ENCODE data around the gene CFAP61.

CFAP61 gene

DNA sequence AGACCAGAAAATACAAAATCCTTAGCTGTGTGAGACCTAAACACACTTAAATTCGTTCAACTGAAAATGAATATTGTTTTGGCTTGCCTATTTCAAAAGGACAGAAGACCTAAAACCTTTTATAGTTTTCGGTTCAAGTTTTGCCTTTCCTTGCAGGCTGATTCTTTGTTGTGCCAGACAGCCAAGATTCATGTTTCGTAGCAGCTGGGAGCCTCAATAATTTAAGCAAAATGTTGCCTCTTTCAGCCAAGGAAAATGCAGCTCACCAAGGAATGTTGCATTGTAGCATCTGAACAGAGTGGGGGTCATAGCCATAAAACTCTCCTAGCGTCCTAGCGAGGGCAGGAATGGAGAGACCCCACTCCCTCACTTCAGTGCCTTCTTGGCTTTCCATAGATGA lies 223.3 kb downstream of the CFAP61 start:
- Histone ChIP-seq H3K4me2 (ENCODE audit: low read depth, low read length, poor library complexity, severe bottlenecking) (no peak overlapping the region), H3K36me3 (ENCODE audit: low read length) (no peaks in the 10 kb centered on the region), H3K9me3 (ENCODE audit: insufficient read depth, low read length) (no peaks in the 10 kb centered on the region), H3K27me3 (ENCODE audit: low read length) (no peaks in the 10 kb centered on the region), H3K9ac (ENCODE audit: low read length) (no peak overlapping the region), H3K79me2 (ENCODE audit: insufficient read depth, low read length) (no peaks in the 10 kb centered on the region), H3F3A (ENCODE audit: insufficient read depth) (no peaks in the 10 kb centered on the region), H4K20me1 (ENCODE audit: low read depth, low read length) (no peaks in the 10 kb centered on the region), H3K27ac (ENCODE audit: low read depth, low read length) (no peak overlapping the region), H3K4me3 (ENCODE audit: insufficient read depth, low read length, poor library complexity, severe bottlenecking) (no peak overlapping the region), H3K9me2 (replicated peaks; ENCODE audit: insufficient read depth, low read length) (no peaks in the 10 kb centered on the region), H2AFZ (ENCODE audit: low read depth, low read length, severe bottlenecking) (no peak overlapping the region)
- TF ChIP-seq EZH2phosphoT487 (conservative IDR thresholded peaks at IDR 0.05; ENCODE audit: low read length), result no peak
- TF ChIP-seq, protein P1, sequence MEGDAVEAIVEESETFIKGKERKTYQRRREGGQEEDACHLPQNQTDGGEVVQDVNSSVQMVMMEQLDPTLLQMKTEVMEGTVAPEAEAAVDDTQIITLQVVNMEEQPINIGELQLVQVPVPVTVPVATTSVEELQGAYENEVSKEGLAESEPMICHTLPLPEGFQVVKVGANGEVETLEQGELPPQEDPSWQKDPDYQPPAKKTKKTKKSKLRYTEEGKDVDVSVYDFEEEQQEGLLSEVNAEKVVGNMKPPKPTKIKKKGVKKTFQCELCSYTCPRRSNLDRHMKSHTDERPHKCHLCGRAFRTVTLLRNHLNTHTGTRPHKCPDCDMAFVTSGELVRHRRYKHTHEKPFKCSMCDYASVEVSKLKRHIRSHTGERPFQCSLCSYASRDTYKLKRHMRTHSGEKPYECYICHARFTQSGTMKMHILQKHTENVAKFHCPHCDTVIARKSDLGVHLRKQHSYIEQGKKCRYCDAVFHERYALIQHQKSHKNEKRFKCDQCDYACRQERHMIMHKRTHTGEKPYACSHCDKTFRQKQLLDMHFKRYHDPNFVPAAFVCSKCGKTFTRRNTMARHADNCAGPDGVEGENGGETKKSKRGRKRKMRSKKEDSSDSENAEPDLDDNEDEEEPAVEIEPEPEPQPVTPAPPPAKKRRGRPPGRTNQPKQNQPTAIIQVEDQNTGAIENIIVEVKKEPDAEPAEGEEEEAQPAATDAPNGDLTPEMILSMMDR (IDR thresholded peaks at IDR 0.05; ENCODE audit: insufficient read depth, low read length, poor library complexity, severe bottlenecking), result no peak

DNA sequence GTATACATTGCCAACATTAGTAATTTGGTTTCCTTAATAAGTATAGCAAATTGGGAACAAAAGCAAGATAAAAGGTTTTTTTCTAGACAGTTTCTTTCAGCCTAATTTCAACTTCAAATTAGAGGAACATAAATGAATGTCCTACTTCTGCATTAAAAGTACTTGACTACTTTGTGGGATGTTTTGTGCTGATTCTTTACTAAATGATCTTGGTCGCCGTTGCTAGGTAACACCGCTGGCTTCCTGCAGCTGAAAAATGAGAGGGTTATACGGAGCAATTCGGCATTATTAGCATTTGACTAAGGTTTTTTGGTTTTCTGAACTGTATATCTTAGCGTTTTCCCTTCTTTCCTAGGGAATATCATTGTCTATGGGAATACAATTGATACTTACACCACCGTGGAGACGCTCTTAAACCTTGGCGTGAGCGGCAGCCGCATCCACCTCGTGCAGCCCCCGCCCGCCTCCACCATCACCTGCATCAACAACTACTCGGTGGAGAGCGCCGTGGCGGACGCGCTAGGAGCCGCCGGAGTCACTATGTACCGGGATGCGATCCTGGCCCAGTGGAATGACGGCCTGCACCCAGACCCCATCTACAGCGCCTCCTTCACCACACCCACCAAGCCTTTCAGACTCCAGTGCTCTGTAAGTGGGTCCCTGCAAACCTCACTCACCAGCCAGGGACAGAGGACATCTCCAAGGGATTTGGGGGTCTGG lies 224.6 kb downstream of the CFAP61 start:
- Histone ChIP-seq H3K9me2 (replicated peaks; ENCODE audit: insufficient read depth, low read length) (no peaks in the 10 kb centered on the region), H3F3A (ENCODE audit: insufficient read depth) (no peaks in the 10 kb centered on the region), H3K27me3 (ENCODE audit: low read length) (no peaks in the 10 kb centered on the region), H3K9ac (ENCODE audit: low read length) (no peak overlapping the region), H3K4me2 (ENCODE audit: low read depth, low read length, poor library complexity, severe bottlenecking) (no peak overlapping the region), H3K9me3 (ENCODE audit: insufficient read depth, low read length) (no peaks in the 10 kb centered on the region), H4K20me1 (ENCODE audit: low read depth, low read length) (no peaks in the 10 kb centered on the region), H3K4me3 (ENCODE audit: insufficient read depth, low read length, poor library complexity, severe bottlenecking) (no peak overlapping the region), H3K27ac (ENCODE audit: low read depth, low read length) (no peak overlapping the region), H3K36me3 (ENCODE audit: low read length) (no peaks in the 10 kb centered on the region), H2AFZ (ENCODE audit: low read depth, low read length, severe bottlenecking) (no peak overlapping the region), H3K79me2 (ENCODE audit: insufficient read depth, low read length) (no peaks in the 10 kb centered on the region)
- TF ChIP-seq, protein P1 (IDR thresholded peaks at IDR 0.05; ENCODE audit: insufficient read depth, low read length, poor library complexity, severe bottlenecking), result no peak
- no peak for TF ChIP-seq EZH2phosphoT487 (conservative IDR thresholded peaks at IDR 0.05; ENCODE audit: low read length)

GRCh38 chr20:20277894-20278335 lies 225.6 kb downstream of the CFAP61 start:
- H3K27me3 ChIP-seq (ENCODE audit: low read length), result no peaks in the 10 kb centered on the region
- no peak overlapping the region for H3K4me2 ChIP-seq (ENCODE audit: low read depth, low read length, poor library complexity, severe bottlenecking)
- no peak overlapping the region for H3K9ac ChIP-seq (ENCODE audit: low read length)
- H3K79me2 ChIP-seq (ENCODE audit: insufficient read depth, low read length), result no peaks in the 10 kb centered on the region
- no peaks in the 10 kb centered on the region for H4K20me1 ChIP-seq (ENCODE audit: low read depth, low read length)
- H3K36me3 ChIP-seq (ENCODE audit: low read length), result no peaks in the 10 kb centered on the region
- H3K9me3 ChIP-seq (ENCODE audit: insufficient read depth, low read length), result no peaks in the 10 kb centered on the region
- no peak overlapping the region for H3K4me3 ChIP-seq (ENCODE audit: insufficient read depth, low read length, poor library complexity, severe bottlenecking)
- no peak overlapping the region for H3K27ac ChIP-seq (ENCODE audit: low read depth, low read length)
- no peaks in the 10 kb centered on the region for H3F3A ChIP-seq (ENCODE audit: insufficient read depth)
- no peak for TF ChIP-seq EZH2phosphoT487 (conservative IDR thresholded peaks at IDR 0.05; ENCODE audit: low read length)
- TF ChIP-seq, protein P1 (IDR thresholded peaks at IDR 0.05; ENCODE audit: insufficient read depth, low read length, poor library complexity, severe bottlenecking), result no peak
- H3K9me2 ChIP-seq (replicated peaks; ENCODE audit: insufficient read depth, low read length), result no peaks in the 10 kb centered on the region
- no peak overlapping the region for H2AFZ ChIP-seq (ENCODE audit: low read depth, low read length, severe bottlenecking)
